Stimulated activated CD4-positive, alpha-beta T cell treated with anti-CD3 and anti-CD28 coated beads, Interleukin-1b, Interleukin-23, amount 100 ng/mL, for 48 hours (primary cell): Measurements from ENCODE around the gene PPP2R2D.

ENCODE experiments used
- DNase-seq: peaks from one replicate; pipeline ENCODE4 v3.0.0-alpha.2; 2020

Gene PPP2R2D

GRCh38 chr10:131954356-131954965 is 53.7 kb downstream of the PPP2R2D start:
- DNase-seq, result no peak

- DNase-seq, result no peak
These were observed 55.0 kb downstream of the PPP2R2D start for GRCh38 chr10:131955591-131956340.

DNA sequence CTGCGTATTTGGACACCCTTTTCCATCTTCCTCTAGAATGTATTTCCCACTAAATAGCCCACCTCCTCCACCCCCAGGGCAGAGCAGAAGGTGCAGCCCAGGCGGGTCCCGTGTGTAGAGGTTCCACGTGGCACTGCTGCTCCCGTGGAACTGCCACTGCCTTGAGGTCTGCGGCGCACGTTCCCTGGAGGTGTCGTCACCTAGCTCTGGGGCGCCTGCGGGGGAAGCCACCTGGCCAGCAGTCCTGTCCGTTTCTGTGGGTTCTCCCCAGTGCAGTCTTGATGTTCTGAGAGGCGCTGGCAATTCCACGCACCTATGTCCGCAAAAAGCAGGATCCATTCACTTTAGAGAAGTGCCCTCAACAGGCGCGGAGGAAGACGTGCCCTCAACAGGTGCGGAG is 59.0 kb downstream of the PPP2R2D start:
- no peak for DNase-seq

GRCh38 chr10:131960631-131961046 is 59.8 kb downstream of the PPP2R2D start:
- DNase-seq, result no peak

GRCh38 chr10:131961047-131961776 is 60.4 kb downstream of the PPP2R2D start:
- DNase-seq, result no peak

GRCh38 chr10:131961777-131962662 is 61.2 kb downstream of the PPP2R2D start:
- no peak for DNase-seq

DNA sequence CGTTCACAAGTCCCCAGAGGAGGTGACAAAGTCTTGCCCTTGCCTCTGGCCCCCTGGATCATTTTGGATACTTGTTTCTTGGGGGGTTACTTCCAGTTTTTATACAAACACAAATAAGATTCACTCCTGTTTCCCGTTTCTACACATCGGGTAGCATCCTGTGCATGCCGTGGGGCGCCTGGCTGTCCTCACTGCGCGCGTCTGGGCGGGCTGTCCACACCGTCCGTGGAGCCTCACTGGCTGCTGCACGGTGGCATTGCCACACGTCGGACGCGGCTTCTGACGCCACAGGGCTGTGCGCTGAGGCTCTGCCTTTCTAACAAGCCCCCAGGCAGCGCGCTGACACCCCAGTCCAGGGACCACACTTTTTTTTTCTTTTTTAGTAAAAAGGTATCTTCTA is 62.5 kb downstream of the PPP2R2D start:
- no peak for DNase-seq

DNA sequence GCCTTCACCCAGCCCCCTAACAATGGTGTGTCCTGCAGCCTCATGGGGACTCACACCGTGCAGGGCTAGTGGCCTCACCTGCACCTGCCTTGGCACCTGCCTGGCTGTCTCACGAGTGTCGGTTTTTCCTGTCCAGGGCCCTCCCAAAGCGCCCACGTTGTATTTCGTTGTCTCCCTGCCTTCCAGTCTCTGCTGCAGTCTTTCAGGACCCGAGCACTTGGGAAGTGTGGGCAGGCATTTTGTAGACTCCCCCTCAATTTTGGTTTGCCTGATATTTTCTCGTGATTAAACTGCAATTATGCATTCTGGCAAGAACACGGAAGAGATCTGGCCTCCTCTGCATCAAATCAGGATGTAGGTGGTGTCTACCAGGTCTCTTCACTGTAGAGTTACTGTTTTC is 63.0 kb downstream of the PPP2R2D start:
- no peak for DNase-seq

DNA sequence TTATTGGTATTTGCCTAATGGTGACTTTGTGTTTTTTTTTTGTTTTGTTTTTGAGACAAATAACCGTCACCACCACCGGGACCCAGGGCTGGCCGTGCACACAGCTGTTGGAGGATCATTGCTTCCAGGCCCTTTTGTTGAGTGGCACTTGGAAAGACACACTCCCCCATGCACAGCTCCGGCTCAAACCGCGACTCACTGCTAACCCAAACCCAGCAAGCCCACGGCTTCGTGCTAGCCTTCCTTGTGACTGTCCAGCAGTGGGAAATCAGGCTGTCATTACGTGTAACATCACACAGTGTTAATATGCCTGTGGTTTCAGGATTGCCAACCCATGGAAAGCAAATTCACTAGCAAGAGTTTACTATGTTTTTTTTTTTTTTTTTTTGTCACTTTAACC is 63.5 kb downstream of the PPP2R2D start:
- no peak for DNase-seq

GRCh38 chr10:131968949-131969348 is 68.1 kb downstream of the PPP2R2D start:
- no peak for DNase-seq

DNA sequence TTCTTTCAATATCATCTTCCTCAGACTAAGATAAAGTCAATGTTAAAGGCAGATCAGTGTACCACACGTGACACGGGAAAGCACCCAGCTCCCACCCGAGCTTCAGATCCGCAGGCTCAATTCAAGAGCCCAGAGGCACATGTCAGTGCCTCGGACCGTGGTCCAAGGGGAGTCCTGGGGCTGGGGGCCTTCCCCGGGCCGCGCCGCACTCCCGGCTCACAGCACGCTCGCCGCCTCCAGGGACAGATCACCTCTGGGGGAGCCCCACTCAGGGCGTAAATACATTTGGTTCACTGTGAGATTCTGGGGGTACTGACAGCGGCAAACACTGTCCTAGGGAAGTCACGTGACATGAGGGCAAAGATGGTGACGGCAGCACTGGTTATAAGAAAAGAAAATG is 70.1 kb downstream of the PPP2R2D start:
- DNase-seq, result no peak

DNA sequence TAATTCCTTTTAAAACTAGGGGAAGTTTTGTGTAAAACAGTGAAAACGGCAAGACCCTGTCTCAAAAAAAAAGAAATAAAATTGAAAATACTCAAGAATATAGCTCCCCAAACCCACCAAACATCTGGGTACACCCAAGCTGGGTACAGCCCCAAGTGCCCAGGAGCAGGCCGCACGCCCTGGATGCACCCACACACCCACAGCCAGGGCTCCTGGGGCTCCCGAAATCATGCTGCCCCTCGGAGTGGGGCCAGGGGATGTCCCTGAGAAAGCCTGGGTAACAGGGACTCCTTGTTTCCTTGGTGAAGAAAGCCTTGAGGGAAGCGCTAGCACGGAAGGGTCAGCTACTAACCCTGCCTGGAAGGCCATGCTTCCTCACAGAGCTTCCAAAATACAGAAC is 70.8 kb downstream of the PPP2R2D start:
- DNase-seq, result no peak

DNA sequence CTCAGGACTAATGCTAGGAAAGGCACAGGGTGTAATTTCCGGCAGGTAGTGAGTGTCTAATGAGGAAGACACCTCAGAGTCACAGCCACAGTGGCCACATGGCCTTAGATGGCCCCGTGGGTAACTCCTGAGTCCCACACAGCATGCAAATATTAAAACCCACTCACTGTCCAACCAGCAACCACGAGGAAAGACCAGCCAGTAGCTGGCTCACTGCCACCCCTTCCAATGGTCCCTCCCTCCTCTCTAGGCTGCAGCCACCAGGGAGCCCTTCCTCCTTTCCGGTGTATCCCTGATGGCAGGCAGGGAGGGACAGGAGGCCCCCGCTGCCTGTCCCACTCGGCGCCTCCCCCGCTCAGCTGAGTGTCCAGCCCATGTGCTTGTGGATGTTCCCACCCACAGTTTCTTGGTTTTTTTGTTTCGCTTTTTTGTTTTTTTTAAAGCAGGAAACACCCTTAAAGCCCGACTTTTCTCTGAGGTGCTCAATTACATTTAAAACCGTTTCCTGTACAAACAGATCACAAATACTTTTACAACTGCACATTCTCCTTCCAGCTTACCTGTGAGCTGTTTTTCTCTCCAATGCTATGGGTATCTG is 71.8 kb downstream of the PPP2R2D start:
- no peak for DNase-seq

- DNase-seq, result no peak
These were observed 72.5 kb downstream of the PPP2R2D start for GRCh38 chr10:131973160-131973951.

- no peak for DNase-seq
These were observed 73.4 kb downstream of the PPP2R2D start for GRCh38 chr10:131974034-131974817.

GRCh38 chr10:131975003-131975402 is 74.2 kb downstream of the PPP2R2D start:
- DNase-seq, result no peak

GRCh38 chr10:131975796-131976195 is 75.0 kb downstream of the PPP2R2D start:
- no peak for DNase-seq

DNA sequence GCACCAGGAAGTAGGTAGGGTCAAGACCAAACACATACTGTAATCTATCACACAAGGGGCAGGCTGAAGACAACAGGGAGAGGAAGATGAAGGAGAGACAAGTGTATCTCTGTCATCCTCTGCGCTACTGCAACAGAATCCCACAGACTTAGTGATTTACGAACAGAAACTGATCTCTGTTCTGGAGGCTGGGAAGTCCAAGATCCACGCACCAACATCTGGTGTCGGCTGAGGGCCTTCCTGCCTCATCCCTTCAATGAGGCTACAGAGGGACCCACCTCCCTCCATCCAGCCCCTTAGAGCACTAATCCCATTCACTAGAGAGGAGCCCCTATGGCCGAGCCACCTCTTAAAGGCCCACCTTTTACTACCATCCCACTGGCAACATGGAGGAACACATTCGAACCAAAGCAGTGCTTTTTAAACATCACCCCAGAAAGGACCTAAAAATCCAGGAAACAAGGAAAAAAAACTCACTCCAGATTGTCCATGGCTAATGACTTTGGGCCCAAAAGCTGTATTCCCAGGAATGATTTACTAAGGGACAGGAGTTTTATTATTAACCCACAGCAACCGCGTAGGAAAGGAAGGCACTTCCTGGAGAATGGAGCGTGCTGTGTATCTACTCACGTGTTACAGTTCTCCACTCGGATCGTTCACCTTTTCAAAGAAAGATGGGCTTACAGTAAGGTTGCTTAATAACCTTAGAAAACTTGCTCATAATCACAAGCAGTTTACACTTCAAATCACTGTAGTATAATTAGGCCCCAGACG is 76.7 kb downstream of the PPP2R2D start:
- DNase-seq, result no peak

- no peak for DNase-seq
These were observed 77.6 kb downstream of the PPP2R2D start for GRCh38 chr10:131978366-131978765.

DNA sequence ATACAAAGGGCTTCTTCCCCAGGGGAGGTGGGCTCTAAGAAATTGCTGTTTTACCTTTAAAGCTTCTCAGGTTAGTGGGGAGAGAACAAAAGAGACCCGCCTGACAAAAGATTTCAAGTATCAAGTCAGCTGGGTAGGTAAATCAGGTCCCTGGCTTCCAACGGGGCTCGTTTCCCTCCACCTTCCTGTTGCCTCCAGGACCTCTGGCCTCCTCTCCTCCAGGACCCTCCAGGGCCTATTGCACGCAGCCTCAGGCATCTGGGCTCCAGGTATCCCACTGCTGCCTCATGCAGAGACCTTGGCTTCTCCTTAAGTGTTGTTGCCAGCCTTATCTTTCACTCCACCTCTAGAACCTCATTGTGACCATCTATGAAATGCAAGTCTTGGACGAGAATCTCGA is 78.0 kb downstream of the PPP2R2D start:
- no peak for DNase-seq
